ENCODE measurements around the gene GLRX.

Gene GLRX

DNA sequence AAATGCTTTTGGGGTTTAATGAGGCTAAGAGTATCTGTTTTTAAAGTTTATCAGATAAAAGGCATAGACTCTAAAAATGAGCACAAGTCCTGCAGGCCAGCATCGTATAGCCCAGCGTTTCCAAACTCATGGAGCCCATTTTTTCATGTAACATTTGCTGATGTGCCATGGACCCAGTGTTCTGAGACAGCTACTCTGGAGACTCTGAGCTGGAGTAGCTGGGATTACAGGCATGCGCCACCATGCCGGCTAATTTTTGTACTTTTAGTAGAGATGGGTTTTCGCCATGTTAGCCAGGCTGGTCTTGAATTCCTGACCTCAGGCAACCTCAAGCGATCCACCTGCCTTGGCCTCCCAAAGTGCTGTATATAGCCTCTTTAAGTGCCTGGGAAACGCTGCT, 15.8 kb downstream of the GLRX start:
- no peak for DNase-seq

DNA sequence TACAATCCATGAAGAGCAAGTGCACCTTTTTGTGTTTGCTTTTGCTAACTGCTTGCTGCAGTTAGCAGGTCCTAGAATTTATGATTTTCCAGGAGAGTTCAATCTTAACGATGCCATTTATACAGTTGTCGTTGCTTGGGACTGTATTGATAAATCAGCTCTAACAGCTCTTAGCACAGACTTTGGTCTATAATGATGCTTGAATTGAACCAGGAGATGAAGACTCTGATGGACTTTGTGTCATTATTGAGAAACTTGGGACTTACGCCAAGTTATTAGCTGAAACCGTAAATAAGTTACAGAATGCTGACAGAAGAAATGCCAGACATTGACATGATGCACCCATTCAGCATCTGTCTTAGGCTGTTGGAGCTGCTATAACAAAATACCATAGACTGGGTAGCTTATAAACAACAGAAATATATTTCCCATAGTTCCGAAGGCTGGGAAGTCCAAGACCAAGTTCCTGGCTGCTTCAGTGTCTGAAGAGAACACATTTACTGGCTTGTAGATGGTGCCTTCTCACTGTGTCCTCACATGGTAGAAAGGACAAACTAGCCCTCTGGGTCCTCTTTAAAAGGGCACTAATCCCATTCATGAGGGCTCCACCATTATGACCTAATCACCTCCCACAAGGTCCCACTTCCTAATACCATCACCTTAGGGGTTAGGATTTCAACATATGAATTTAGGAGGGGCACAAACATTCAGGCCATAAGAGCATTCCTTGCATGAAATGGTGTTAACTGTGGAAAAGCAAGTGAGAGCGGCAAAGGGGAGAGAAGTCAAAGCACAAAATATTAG, 17.6 kb downstream of the GLRX start:
- no peak for DNase-seq

DNA sequence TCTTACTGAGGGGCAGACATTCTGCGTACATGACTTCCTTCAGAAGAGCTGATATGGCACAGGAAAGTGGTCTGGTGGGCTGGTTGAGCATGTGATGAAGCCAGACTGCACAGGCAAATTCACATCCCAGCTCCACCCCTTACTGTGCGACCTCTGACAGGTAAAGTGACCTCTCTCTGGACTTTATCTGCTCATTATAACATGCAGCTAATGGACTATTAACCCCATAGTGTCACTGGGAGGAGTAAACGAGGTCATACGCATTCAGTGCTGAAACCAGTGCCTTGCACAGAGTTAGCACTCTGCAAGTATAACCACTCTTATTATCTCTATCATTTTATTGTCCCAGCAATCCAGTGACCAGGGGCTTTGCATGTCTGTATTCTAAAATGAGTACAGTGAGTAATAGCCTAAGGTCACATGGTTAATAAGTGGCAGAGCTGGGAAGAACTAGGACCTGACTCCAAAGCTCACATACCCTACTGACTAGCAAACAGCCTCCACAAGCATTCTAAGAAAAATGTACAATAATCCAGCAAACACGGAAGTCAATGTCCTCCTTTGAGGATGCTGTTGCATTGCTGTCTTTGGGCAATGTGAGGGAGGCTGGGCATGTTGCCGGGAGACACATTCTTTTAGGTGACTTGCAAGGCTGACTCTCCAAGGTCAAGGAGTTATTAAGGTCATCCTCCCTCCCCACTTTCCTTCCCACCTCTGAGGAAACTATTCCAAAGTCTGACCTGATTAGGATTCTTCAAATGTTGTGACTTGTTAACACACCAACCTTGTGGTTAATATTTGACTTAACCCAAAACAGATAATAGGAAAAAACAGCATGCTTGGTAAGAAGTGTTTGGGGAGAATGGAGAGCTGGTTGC, 19.0 kb downstream of the GLRX start:
- no peak for DNase-seq

DNA sequence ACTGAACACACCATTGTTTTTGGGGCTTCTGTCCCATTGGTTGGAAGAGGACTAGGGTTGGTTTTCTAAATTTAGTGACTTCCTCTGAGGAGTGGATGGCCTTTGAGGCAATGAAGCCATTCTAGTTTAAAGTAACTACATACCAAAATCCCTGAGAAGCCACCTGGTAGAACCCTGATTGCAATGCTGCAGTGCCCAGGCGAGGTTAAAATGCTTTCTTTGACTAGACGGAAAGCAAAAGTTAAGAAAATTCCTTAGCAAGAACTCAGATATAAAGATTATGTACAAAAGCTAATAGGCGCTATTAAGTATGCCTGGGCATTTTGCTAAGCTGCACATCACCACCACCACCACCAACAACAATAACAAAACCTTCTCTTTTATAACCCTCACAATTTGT, 20.6 kb downstream of the GLRX start:
- no peak for DNase-seq

DNA sequence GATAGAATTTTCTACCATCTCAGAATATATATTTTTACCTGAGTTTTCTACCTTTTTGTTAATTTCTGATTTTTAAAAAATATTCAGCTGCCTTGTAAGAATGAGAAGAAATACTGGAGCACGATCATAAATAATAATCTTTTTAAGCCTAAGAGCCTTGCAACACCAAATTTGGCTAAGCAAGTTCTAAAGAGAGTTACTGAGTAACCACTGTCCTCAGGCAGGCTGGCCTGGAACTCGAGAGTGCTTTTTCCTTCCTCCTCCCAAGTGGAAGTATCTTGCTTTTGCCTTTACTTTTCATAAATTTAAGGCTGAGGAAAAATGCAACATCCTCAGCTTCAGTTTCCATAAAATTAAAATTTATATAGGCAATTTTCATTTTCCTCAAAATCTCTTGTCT, 21.0 kb downstream of the GLRX start:
- no peak for DNase-seq

DNA sequence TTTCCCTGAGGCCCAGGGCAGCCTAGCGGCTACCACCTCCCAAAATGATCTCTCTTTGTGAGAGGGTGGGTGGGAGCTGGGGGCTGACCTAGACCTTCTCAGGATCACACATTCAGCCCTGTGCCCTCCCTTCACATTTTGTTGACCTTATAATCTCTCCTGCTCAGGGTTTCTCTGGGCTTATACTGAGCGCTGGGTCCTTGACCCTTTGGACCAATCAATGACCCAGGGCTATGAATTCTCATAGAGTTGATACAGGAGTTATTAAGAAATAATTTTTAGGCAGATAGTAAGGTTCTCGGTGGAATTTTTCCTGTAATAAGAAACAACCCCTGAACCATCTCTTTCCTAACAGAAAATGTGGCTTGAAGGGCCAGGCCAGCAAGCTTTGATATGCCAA, 22.0 kb downstream of the GLRX start:
- no peak for DNase-seq

DNA sequence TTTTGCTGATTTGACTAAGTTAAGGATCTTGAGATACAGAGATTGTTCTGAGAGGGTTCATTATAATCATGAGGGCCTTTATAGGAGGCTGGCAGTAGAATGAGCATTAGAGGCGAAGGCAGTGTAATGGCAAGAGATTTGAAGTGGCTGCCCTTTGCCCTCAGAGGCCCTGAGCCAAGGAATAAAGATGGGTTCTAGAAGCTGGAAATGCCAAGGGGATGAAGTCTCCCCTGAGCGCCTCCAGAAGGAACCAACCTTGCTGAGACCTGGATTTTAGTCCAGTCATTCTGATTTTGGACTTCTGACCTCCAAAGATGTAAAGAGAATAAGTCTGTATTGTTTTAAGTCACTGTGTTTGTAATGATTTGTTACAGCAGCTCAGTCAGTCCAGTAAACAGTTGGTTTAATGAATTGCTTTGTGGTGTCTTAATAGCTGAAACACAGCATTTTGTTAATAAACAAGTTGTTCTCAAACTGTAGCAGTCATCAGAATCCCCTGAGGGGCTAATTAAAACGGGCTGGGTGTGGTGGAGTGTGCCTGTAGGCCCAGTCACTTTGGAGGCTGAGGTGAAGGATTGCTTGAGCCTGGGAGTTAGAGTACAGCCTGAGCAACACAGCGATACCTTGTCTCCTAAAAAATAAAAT, 23.2 kb downstream of the GLRX start:
- DNase-seq, result no peak

DNA sequence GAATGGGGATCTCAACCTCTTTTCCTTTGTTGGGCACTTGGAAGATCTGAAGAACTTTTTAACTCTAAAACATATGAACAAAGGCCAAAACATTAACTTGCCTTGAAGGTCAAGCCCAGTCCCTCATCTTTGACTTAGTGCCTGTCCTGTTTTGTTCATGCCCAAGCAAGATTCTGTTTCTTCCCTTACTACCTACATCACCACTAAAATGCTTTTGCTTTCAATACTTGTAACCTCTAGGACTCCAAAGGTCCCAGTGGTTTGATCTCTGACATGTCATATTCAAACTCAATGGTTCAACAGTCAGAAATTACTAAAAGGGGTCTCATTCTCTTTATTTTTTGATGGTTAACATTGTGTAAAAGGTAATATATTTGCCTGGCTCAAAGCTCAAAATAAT, 24.0 kb downstream of the GLRX start:
- no peak for DNase-seq

DNA sequence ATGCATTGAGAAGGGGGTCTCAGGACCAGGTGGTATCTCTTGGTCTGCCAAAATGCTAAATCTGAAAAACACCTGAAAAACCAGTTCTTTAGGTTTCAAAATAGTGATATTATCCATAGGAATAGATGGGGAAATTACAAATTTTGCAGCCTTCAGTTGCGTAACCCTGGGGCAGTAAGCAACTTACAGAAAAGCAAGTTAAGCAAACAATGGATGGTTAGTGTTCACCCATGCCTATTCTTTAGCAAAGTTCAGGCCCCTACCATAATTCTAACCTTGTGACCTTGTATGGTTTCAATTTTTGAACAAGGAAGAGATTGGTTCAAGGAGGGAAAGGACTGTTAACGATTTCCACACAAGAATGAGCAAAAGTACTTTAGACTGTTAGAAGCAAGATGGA, 24.5 kb downstream of the GLRX start:
- no peak for DNase-seq

DNA sequence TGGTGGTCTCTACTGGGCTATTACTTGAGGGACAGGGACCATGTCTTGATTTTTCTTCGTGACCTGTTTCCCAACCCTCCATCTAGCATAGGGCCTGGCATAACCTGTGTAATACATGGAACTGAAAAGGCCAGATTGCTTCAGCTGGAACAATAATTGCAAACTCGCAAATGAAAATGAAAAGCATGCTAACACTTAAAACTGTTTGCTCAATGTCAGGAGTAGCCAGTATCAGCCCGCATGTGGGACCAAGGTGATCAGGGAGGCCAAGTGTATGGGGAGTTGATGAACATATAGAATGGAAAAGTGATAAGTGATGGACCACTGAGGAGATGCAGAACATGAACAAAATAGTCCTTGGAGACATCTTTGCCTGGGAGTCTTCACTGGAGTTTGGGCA, 25.2 kb downstream of the GLRX start:
- DNase-seq, result no peak

DNA sequence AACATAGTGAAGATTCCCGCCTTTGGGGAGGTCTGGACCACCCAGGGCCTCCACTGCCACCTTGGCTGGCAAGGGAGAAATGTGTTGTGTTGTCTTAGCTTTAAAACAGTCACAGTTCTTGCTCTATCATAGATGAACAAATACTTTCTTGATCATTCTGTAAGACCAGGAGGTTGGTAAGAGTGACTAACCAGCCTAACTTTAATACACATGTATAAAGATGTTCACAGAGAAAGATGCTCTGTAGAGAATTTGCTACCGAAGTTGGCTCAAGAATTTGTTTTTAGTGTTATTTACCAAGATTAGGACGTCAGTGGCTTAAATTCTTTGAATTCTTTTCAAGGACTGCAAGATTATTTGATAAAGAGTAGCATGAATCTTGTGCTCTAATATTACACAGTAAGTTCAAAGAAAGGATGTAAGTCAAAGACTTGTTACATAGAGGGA, 28.4 kb downstream of the GLRX start:
- DNase-seq, result no peak

DNA sequence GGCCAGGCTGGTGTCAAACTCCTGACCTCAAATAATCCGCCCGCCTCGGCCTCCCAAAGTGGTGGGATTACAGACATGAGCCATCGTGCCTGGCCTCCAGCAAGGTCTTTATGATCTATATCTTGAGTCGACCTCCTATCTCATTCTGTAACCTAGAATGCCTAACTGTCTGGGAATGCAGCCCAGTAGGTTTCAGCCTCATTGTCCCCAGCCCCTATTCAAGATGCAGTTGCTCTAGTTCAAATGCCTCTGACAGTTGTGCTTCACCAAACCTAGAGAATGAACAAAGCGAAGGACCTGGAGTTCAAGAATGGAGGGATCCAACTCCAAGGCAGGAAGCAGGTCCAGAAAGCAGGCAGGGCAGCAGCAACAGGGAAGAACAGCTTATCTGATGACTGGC, 30.8 kb downstream of the GLRX start:
- no peak for DNase-seq

DNA sequence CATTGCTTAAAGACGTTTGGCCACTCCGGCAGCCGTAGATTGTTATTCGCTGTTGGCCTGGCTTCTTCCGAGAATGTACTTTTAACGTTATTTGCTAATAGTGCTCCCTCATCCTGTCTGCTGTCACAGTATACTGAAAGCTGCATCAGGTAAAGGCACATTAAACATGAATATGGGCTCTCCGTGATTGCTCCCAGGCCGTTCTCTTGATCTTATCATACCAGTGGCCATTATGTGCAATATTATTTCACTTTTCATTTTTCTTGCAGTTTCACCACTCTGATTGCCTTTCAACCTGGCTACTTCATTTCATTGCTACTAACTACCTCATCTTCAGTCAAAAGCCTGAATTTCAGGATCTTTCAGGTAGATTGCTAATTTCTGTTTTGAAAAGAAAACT, 34.0 kb downstream of the GLRX start:
- DNase-seq, result no peak

DNA sequence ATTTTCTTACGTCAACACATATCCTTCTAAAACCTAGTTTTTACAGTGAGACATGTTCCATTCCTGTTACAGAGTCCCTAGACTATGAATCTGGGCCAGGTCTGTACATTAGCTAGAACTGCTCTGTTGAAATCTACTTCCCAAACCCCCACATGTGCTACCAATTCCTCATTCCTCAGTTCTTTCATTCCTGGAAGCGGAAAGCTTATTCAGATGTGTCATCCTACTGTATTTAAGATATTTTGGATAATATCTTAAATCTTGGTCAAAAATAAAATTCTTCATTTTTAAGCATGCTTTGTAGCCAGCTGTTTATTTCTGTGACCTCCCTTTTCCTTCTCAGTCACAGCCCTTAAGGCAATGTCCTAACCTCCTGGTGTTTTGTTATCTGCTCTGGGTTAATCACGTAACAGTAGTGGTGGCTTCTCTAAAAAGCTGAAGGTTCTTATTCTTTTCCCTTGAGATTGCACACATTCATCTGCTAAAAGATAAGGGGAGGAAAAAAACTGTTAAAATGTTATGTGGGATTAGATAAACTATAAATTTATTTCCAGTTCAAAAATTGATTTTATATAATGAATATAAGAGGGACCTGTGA, 35.6 kb downstream of the GLRX start:
- no peak for DNase-seq

DNA sequence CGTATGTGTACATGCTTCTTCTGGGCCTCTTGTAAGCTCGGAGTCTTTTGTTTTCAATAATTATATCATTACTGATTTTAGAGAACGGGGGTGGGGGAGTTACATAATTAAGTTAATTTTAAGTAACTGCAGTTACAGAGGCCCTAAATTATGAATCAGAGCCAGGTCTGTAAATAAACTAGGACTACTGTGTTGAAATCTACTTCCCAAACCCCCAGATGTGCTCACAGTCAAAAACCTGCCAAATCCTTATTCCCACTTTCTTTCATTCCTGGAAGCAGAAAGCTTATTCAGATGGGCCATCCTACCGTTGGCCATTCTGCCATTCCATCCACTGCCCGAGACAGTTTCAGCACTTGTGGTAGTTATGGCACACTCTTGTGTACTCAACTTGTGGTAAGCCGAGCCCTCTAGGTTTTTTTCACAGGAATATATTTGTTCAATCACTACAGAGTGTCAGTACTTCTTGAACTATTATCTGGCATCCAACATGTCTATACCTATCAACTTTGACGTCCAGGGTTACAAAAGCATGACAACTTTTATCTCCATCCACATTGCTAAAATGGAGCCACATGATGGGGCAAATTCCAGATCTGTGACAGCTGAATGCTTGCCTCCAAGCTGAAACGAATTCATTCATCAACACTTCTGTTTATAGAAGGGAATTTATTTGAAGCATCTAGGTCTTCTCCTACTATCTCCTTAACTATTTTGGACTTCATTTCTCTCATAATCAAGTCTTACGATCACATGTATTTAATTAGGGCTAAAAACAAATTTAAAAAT, 37.8 kb downstream of the GLRX start:
- no peak for DNase-seq

DNA sequence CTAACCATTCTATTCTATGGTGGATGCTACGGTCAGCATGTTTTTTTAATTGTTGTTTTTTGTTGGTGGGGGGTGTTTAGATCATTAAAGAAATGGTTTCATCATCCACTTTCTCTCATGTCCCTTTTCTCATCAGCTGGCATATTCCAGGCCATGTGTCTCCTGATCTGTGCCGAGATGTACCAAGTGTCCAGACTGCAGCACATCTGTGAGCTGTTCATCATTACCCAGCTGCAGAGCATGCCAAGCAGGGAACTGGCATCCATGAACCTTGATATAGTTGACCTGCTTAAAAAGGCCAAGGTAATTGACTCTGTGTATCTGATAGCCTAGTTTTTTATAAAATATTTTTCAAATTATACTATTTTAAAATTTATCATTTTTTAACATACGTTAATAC, 38.9 kb downstream of the GLRX start:
- no peak for DNase-seq

DNA sequence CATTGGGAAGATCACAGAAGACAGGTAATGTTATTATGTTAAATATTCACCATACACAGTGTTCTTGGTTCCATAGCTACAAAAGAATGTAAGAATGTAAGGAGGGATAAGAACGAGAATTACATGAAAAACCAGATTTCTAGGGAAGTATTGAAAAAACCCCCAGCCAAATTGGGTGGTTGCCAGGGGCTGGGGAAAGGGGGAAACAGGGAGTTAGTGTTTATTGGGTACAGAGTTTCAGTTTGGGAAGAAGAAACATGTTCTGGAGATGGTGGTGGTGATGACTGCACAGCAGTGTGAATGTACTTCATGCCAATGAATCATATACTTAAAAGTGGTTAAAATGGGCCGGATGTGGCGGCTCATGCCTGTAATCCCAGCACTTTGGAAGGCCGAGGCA, 40.3 kb downstream of the GLRX start:
- no peak for DNase-seq

DNA sequence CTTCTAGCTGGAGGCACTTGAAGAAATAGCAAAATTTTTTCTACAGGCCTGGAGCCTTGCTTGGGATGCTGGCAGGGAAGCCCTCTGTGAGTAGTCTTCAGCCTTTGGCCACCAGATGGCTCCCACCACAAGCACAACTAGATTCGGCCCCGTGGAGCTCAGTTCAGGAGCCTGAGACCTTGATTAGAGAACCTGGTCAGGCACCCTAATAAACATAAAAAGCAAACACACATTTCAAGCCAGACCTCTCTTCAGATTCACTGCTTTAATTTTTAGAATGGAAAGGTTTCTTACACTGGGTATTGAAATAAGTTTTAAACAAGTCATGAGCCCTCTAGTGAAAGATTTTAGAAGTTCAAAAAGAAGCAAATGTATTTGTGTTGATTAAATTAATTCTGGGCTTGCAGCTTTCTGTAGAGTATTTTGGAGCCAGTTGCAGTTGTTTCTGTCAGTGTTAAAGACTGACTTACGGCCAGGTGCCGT, 41.4 kb downstream of the GLRX start:
- peak; percentile 63 for DNase-seq

DNA sequence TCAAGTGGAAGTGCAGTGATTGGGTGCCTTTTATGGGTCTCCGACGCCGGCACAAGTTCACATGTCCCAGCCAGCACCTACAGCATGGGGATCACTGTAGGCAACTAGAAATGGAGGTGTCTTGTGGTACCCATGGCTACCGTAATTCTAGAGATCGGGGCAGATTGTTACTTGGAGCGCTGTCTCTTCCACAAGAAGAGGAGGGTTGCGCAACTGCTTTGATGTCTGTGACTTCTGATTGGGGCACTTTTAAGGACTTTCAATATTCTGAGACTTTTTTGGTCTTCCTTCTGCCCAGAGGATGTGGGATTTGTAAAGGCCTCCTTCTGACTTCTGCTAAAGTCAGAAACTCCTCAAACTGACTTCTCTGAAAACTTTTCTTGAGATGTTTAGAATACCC, 41.9 kb downstream of the GLRX start:
- no peak for DNase-seq

DNA sequence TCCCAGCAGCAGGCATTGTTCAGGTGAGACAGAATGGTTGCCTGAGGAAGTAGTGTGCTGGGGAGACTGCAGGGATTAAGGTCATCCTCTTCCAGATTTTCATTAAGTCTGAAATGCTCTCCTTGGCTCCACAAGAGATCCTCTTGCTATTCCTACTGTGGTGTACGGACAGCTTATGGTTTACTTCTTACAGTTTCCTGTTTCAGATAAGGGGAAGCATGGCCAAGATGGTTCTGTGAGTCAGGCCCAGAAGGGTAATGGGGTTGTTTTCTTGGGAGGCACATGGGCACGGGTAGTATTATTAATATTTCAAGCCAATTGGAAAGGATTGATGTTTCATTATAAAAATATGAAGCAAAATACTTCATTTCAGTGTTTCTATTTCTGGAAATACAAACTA, 42.9 kb downstream of the GLRX start:
- DNase-seq, result no peak

DNA sequence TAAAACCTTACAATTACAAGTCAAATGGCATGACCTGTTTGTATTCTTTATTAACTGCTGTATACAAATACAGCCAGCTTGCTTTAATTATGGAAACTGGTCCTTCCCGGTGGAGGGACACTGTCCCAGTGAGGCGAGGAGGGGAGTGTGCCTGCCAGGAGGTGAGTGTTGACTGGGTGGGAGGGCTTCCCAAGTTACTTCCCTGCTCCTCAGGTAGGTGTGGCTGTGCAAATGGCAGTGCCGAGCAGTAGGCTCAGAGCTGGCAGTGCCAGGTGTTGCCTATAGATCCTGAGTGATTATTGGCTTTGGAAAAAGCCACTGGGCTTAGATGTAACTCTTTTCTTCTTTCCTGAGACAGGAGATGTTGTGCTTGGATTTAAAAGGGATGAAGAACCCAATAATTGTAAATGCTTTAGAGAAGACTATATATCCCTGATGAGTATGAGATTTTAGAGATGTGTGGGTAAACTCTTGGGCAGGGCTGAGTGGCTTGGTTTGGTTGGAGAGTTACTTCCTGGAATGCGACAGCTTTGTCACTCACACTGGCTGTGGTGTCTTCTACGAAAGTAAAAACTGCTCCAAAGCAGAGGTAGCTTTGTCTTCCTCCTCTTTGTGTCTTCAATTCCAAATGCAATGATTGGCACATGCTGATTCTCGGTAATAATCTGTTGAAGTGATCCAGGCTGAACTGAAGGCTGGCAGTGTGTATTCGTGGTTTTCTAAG, 43.7 kb downstream of the GLRX start:
- no peak for DNase-seq

DNA sequence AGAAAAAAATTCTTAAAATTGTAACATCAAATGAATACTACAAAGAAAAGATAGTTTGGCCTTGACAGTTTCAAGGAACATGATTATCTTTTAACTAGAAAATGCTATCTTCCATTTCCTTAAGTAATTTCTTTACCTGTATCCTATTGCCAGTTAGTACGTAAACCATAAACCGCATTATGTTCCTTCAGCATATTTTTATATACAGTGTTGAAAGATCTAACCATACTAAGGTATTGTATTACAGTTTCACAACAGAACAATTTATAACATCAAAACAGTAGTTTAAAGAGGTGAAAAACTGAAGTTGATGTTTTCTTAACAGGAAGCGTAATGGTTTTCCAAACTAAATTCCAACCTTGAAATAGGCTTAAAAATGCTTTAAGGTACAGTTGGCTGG, 45.1 kb downstream of the GLRX start:
- no peak for DNase-seq

All from effector CD4-positive, alpha-beta T cell (primary cell).